ENCODE results near the gene MEIS1.

The MEIS1 gene

DNA sequence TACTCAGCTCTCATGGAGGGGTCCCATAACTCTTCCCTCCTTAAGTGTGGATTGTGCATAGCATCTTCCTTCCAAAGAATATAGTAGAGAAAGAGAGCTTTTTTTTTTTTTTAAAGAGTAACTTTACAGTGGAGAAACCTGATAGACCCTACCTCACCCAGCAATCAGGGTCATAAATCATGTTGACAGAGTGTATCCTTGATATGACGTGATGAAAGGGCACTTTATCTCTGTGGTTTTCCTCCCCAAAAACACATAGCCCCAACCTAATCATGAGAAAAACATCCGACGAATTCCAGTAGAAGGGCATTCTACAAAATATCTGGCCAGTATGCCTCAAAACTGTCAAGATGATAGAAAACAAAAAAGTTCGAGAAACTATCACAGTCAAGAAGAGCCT lies 29.5 kb upstream of the MEIS1 start:
- Histone ChIP-seq H3K4me3 (ENCODE audit: low read depth in 1 of 2, low read length in 1 of 2) (no peak overlapping the region), H3K27ac (no peak overlapping the region), H3K4me1 (ENCODE audit: control insufficient read depth in 1 of 2, insufficient read depth in 1 of 2, low read depth in 1 of 2, low read length in 1 of 2) (no peaks in the 10 kb centered on the region), H3K36me3 (no peaks in the 10 kb centered on the region), H3K27me3 (no peaks in the 10 kb centered on the region), H3K9me3 (no peaks in the 10 kb centered on the region)
- TF ChIP-seq, protein P1, sequence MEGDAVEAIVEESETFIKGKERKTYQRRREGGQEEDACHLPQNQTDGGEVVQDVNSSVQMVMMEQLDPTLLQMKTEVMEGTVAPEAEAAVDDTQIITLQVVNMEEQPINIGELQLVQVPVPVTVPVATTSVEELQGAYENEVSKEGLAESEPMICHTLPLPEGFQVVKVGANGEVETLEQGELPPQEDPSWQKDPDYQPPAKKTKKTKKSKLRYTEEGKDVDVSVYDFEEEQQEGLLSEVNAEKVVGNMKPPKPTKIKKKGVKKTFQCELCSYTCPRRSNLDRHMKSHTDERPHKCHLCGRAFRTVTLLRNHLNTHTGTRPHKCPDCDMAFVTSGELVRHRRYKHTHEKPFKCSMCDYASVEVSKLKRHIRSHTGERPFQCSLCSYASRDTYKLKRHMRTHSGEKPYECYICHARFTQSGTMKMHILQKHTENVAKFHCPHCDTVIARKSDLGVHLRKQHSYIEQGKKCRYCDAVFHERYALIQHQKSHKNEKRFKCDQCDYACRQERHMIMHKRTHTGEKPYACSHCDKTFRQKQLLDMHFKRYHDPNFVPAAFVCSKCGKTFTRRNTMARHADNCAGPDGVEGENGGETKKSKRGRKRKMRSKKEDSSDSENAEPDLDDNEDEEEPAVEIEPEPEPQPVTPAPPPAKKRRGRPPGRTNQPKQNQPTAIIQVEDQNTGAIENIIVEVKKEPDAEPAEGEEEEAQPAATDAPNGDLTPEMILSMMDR (IDR thresholded peaks at IDR 0.05): no peak

DNA sequence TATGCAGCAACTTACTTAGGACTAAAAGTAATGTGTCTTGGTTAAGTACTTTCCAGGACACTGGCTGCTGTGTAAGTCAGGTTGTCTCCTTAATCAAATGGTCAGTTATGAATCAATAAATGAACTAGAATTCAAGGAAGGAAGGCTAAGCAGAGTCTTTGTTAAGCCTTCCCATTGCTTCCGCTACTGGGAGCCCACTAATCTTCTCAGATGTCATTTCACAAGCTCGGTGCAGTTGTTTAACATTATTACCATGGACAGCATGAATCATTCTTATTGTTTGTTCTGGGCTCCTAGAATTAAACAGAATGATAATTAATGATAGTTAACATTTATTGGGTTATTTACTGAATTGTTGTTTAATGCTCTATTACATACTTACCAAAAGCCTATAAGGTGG lies 26.0 kb upstream of the MEIS1 start:
- no peaks in the 10 kb centered on the region for H3K4me1 ChIP-seq (ENCODE audit: control insufficient read depth in 1 of 2, insufficient read depth in 1 of 2, low read depth in 1 of 2, low read length in 1 of 2)
- H3K27me3 ChIP-seq: no peaks in the 10 kb centered on the region
- H3K36me3 ChIP-seq: no peaks in the 10 kb centered on the region
- TF ChIP-seq, protein P1 (IDR thresholded peaks at IDR 0.05): no peak
- H3K27ac ChIP-seq: no peak overlapping the region
- no peaks in the 10 kb centered on the region for H3K9me3 ChIP-seq
- no peak overlapping the region for H3K4me3 ChIP-seq (ENCODE audit: low read depth in 1 of 2, low read length in 1 of 2)

DNA sequence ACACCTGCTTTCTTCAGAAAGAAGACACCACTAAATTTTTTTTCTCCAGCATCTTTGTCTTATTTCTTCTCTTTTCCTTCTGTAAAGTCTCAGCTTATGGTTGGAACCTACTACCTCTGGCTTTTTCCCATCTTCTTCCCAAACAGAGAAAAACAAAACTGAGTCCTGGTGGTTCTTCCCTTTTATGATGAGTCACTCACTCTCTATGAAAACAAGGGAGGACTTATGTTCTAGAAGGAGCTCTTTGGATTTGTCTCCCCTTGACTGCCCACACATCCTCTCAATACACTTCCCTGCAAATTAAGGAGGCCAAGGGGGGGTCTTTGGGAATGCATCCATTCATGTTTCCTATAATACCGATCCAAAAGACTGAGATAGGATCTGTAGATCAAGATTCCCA lies 22.1 kb upstream of the MEIS1 start:
- TF ChIP-seq, protein P1 (IDR thresholded peaks at IDR 0.05): no peak
- Histone ChIP-seq H3K27me3 (no peaks in the 10 kb centered on the region), H3K9me3 (no peaks in the 10 kb centered on the region)

DNA sequence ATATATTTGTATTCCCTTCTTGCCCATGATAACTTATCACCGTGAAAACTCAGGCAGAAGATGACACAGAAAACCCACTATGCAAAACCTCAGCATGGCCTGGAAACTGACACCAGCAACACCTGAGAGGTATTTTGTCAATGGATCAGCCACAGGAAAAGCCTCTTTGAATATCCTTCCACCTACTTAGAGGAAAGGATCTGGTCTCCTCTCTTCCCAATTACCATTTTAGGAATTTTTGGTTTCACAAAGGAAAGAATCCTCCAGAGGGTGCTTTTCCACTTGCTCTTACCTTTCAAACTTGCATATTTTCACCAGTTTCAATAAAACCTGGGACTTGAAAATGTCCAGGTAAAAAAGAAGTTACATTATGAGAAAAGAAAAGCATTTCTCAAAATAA lies 20.0 kb upstream of the MEIS1 start:
- H3K4me1 ChIP-seq (ENCODE audit: control insufficient read depth in 1 of 2, insufficient read depth in 1 of 2, low read depth in 1 of 2, low read length in 1 of 2): no peaks in the 10 kb centered on the region
- H3K27me3 ChIP-seq: peaks cover 11% of the 10 kb centered on the region
- H3K27ac ChIP-seq: no peak overlapping the region
- TF ChIP-seq, protein P1 (IDR thresholded peaks at IDR 0.05): no peak
- no peaks in the 10 kb centered on the region for H3K36me3 ChIP-seq
- no peak overlapping the region for H3K4me3 ChIP-seq (ENCODE audit: low read depth in 1 of 2, low read length in 1 of 2)
- no peaks in the 10 kb centered on the region for H3K9me3 ChIP-seq

More for the DNA sequence above, 22.1 kb upstream of the MEIS1 start:
- Histone ChIP-seq H3K4me1 (ENCODE audit: control insufficient read depth in 1 of 2, insufficient read depth in 1 of 2, low read depth in 1 of 2, low read length in 1 of 2) (no peaks in the 10 kb centered on the region), H3K4me3 (ENCODE audit: low read depth in 1 of 2, low read length in 1 of 2) (no peak overlapping the region), H3K36me3 (no peaks in the 10 kb centered on the region), H3K27ac (no peak overlapping the region)

DNA sequence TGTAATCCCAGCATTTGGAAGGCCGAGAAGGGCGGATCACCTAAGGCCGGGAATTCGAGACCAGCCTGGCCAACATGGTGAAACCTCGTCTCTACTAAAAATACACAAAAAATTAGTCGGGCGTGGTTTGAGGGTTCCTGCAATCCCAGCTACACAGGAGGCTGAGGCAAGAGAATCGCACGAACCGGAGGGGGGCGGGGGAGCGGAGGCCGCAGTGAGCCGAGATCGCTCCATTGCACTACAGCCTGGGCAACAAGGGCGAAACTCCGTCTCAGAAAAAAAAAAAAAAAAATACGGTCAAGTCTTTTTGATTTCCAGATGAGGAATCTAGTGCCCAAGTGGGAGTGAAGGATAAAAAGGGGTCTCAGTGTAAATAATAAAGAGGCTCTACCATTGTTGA lies 16.5 kb upstream of the MEIS1 start:
- TF ChIP-seq, protein P1 (IDR thresholded peaks at IDR 0.05): no peak
- H3K36me3 ChIP-seq: no peaks in the 10 kb centered on the region
- no peaks in the 10 kb centered on the region for H3K9me3 ChIP-seq
- no peak overlapping the region for H3K27ac ChIP-seq
- H3K4me3 ChIP-seq (ENCODE audit: low read depth in 1 of 2, low read length in 1 of 2): no peak overlapping the region
- H3K27me3 ChIP-seq: peaks cover 46% of the 10 kb centered on the region
- no peaks in the 10 kb centered on the region for H3K4me1 ChIP-seq (ENCODE audit: control insufficient read depth in 1 of 2, insufficient read depth in 1 of 2, low read depth in 1 of 2, low read length in 1 of 2)

DNA sequence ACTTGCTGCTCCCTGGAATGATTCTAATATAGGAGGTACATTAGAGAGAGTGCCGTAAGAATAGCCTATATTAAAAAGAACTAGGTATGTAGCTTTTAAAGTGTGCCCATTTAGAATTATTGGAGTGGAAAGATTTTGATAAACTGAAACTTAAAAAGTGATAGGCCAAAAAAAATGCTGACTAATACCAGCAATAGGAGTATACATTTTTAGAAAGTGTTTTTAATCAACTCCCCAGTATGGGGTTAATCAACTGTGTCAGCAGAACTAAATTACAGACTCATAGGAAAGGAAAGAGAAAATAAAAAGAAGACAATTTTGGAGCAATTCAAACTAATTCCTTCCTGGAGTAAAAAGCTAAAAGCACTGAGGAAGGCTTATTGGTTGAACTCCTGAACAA lies 13.3 kb upstream of the MEIS1 start:
- Histone ChIP-seq H3K36me3 (no peaks in the 10 kb centered on the region), H3K27me3 (peaks cover 79% of the 10 kb centered on the region), H3K4me3 (ENCODE audit: low read depth in 1 of 2, low read length in 1 of 2) (no peak overlapping the region), H3K9me3 (no peaks in the 10 kb centered on the region), H3K27ac (no peak overlapping the region), H3K4me1 (ENCODE audit: control insufficient read depth in 1 of 2, insufficient read depth in 1 of 2, low read depth in 1 of 2, low read length in 1 of 2) (peaks cover 0 to 7% of the 10 kb centered on the region in 2 experiments)
- TF ChIP-seq, protein P1 (IDR thresholded peaks at IDR 0.05): no peak
